ENCODE measurements around the gene ZNF160.
A peak's percentile ranks its signal among the peaks of the same experiment; 100 is the strongest.
"Not testable (repeated sequence)": the region's sequence is repeated elsewhere in the genome, so short reads cannot be mapped to it uniquely, and the experiment has no call there.

Gene ZNF160

GRCh38 chr19:53103234-53104203 lies at the start of gene ZNF160:
Gene ZNF160 (minus strand): TSS chr19:53103422. CDS start chr19:53086276, 17,146 bp downstream.
- Mint-ChIP-seq H3K27ac (peak within 1 kb of the TSS; percentile 82), H3K4me3 (peak within 1 kb of the TSS; percentile 83), H3K9me3 (peaks cover 2% of the 10 kb centered on the region), H3K27me3 (no peaks in the 10 kb centered on the region), H3K4me1 (peaks cover 14% of the 10 kb centered on the region), H3K36me3 (peaks cover 28% of the 10 kb centered on the region)
- ATAC-seq, result peak; percentile 99

GRCh38 chr19:53147645-53148044 lies 44.4 kb upstream of the ZNF160 start:
- H3K27me3 Mint-ChIP-seq, result no peaks in the 10 kb centered on the region
- peaks cover 96% of the 10 kb centered on the region for H3K36me3 Mint-ChIP-seq
- no peak overlapping the region for H3K4me3 Mint-ChIP-seq
- H3K9me3 Mint-ChIP-seq, result peaks cover 32% of the 10 kb centered on the region
- ATAC-seq, result no peak
- H3K27ac Mint-ChIP-seq, result no peak overlapping the region
- H3K4me1 Mint-ChIP-seq, result no peaks in the 10 kb centered on the region

GRCh38 chr19:53140351-53140750 lies 37.1 kb upstream of the ZNF160 start:
- no peak for ATAC-seq
- Mint-ChIP-seq H3K9me3 (peaks cover 24% of the 10 kb centered on the region), H3K27ac (no peak overlapping the region), H3K27me3 (no peaks in the 10 kb centered on the region), H3K4me3 (no peak overlapping the region), H3K4me1 (no peaks in the 10 kb centered on the region), H3K36me3 (peaks cover 56% of the 10 kb centered on the region)

GRCh38 chr19:53136432-53136831 lies 33.2 kb upstream of the ZNF160 start:
- H3K4me1 Mint-ChIP-seq, result peaks cover 9% of the 10 kb centered on the region
- H3K9me3 Mint-ChIP-seq, result peaks cover 27% of the 10 kb centered on the region
- peaks cover 10% of the 10 kb centered on the region for H3K27me3 Mint-ChIP-seq
- no peak overlapping the region for H3K4me3 Mint-ChIP-seq
- H3K36me3 Mint-ChIP-seq, result peaks cover 30% of the 10 kb centered on the region
- no peak overlapping the region for H3K27ac Mint-ChIP-seq
- no peak for ATAC-seq

- peak within 1 kb of the TSS; percentile 13 for H3K27ac Mint-ChIP-seq
- H3K4me3 Mint-ChIP-seq, result peak within 1 kb of the TSS; percentile 75
- peaks cover 21% of the 10 kb centered on the region for H3K9me3 Mint-ChIP-seq
- peaks cover 15% of the 10 kb centered on the region for H3K27me3 Mint-ChIP-seq
- H3K4me1 Mint-ChIP-seq, result peaks cover 12% of the 10 kb centered on the region
- H3K36me3 Mint-ChIP-seq, result peaks cover 23% of the 10 kb centered on the region
- ATAC-seq, result peak; percentile 81
Measured at GRCh38 chr19:53132141-53132991, 29.1 kb upstream of the ZNF160 start, which contains the start of gene ZNF415. Gene ZNF415 (minus strand): TSS chr19:53132910. CDS start chr19:53122676, 10,234 bp downstream.

- peaks cover 19% of the 10 kb centered on the region for H3K36me3 Mint-ChIP-seq
- H3K4me1 Mint-ChIP-seq, result peaks cover 12% of the 10 kb centered on the region
- H3K27ac Mint-ChIP-seq, result peak overlapping the region; percentile 13
- peaks cover 21% of the 10 kb centered on the region for H3K9me3 Mint-ChIP-seq
- ATAC-seq, result no peak
- peaks cover 15% of the 10 kb centered on the region for H3K27me3 Mint-ChIP-seq
- H3K4me3 Mint-ChIP-seq, result peak overlapping the region; percentile 75
Measured at GRCh38 chr19:53131727-53132126, 28.5 kb upstream of the ZNF160 start.

- Mint-ChIP-seq H3K27ac (no peak overlapping the region), H3K27me3 (peaks cover 15% of the 10 kb centered on the region), H3K9me3 (peaks cover 21% of the 10 kb centered on the region), H3K4me3 (no peak overlapping the region), H3K4me1 (peaks cover 12% of the 10 kb centered on the region), H3K36me3 (peaks cover 23% of the 10 kb centered on the region)
- no peak for ATAC-seq
Measured at GRCh38 chr19:53131085-53131590, 27.9 kb upstream of the ZNF160 start.

GRCh38 chr19:53130506-53130905 lies 27.3 kb upstream of the ZNF160 start:
- peaks cover 24% of the 10 kb centered on the region for H3K36me3 Mint-ChIP-seq
- H3K27ac Mint-ChIP-seq, result no peak overlapping the region
- H3K4me3 Mint-ChIP-seq, result no peak overlapping the region
- H3K4me1 Mint-ChIP-seq, result peaks cover 12% of the 10 kb centered on the region
- peaks cover 15% of the 10 kb centered on the region for H3K27me3 Mint-ChIP-seq
- peaks cover 21% of the 10 kb centered on the region for H3K9me3 Mint-ChIP-seq
- no peak for ATAC-seq

GRCh38 chr19:53126733-53127526 lies 23.7 kb upstream of the ZNF160 start:
- not testable (repeated sequence) for H3K27me3 Mint-ChIP-seq, H3K4me3 Mint-ChIP-seq, ATAC-seq, H3K27ac Mint-ChIP-seq, H3K4me1 Mint-ChIP-seq
- Mint-ChIP-seq H3K36me3 (peaks cover 36% of the 10 kb centered on the region), H3K9me3 (peaks cover 18% of the 10 kb centered on the region)

GRCh38 chr19:53123400-53123799 lies 20.2 kb upstream of the ZNF160 start:
- Mint-ChIP-seq H3K27ac (no peak overlapping the region), H3K4me3 (no peak overlapping the region), H3K4me1 (no peaks in the 10 kb centered on the region), H3K27me3 (no peaks in the 10 kb centered on the region), H3K36me3 (peaks cover 32% of the 10 kb centered on the region), H3K9me3 (peaks cover 13% of the 10 kb centered on the region)
- no peak for ATAC-seq

- Mint-ChIP-seq H3K4me1 (no peaks in the 10 kb centered on the region), H3K9me3 (peaks cover 30% of the 10 kb centered on the region), H3K4me3 (no peak overlapping the region), H3K36me3 (peaks cover 54% of the 10 kb centered on the region), H3K27ac (no peak overlapping the region), H3K27me3 (no peaks in the 10 kb centered on the region)
- no peak for ATAC-seq
Measured at GRCh38 chr19:53112286-53112685, 9.1 kb upstream of the ZNF160 start.

- H3K27me3 Mint-ChIP-seq, result no peaks in the 10 kb centered on the region
- H3K36me3 Mint-ChIP-seq, result peaks cover 28% of the 10 kb centered on the region
- H3K27ac Mint-ChIP-seq, result no peak overlapping the region
- ATAC-seq, result no peak
- no peaks in the 10 kb centered on the region for H3K4me1 Mint-ChIP-seq
- no peak overlapping the region for H3K4me3 Mint-ChIP-seq
- peaks cover 20% of the 10 kb centered on the region for H3K9me3 Mint-ChIP-seq
Measured at GRCh38 chr19:53109527-53109926, 6.3 kb upstream of the ZNF160 start.

GRCh38 chr19:53102756-53103233 lies 427 bp downstream of the ZNF160 start:
- Mint-ChIP-seq H3K9me3 (no peaks in the 10 kb centered on the region), H3K27ac (peak overlapping the region; percentile 82), H3K36me3 (peaks cover 35% of the 10 kb centered on the region), H3K4me1 (peaks cover 19% of the 10 kb centered on the region), H3K4me3 (peak overlapping the region; percentile 83), H3K27me3 (no peaks in the 10 kb centered on the region)
- peak; percentile 40 for ATAC-seq

GRCh38 chr19:53102206-53102755 lies 941 bp downstream of the ZNF160 start:
- Mint-ChIP-seq H3K36me3 (peaks cover 40% of the 10 kb centered on the region), H3K27ac (peak overlapping the region; percentile 82), H3K4me1 (peaks cover 24% of the 10 kb centered on the region), H3K27me3 (no peaks in the 10 kb centered on the region), H3K4me3 (peak overlapping the region; percentile 83), H3K9me3 (no peaks in the 10 kb centered on the region)
- no peak for ATAC-seq

Measured in stimulated activated memory B cell treated with anti-CD40 and anti-IgM and Interleukin-4, amounts not matched to agents 10 μg/mL and 1 μg/mL and 100 μg/mL, for 72 hours (primary cell).